Body of pancreas (tissue), 4 donors: ENCODE data around the gene FCHO1.

Experiments used
- POLR2A ChIP-seq, 3 donors: fragments of 450-650 bp; IDR thresholded peaks; one replicate each; pipeline ENCODE4 v1.6.1; 2016; ENCODE audit warnings: antibody characterized with exemption in 3 of 3, mild to moderate bottlenecking in 2 of 3
- TF ChIP-seq, protein P1 (sequence below), 7 experiments: fragments of 450-650 bp in 4 of 7; fragments of 200-600 bp in 3 of 7; sonication (generic) in 3 of 7; IDR thresholded peaks; one replicate each; pipeline ENCODE4 v1.5.1; 2016 to 2019; ENCODE audit warnings: antibody characterized with exemption in 7 of 7

DNA sequence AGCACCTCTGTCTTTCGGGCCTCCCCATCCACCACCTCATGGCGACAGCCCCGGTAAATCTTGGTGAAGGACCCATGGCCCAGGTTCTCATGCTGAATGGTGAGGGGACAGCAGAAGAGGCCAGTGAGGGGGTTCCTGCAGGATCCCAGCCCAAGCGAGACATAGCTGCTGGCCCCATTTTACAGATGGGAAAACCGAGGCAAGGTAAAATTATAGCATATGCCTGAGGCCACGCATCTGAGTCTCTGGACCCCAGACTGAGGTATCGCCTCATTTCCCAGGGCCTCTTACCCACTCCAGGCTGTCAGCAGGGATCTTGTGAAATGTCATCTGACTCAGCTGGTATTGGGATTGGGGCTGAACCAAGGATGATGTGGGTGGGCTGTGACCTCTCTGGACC, 86.7 kb downstream of the FCHO1 start:
- TF ChIP-seq, protein P1, sequence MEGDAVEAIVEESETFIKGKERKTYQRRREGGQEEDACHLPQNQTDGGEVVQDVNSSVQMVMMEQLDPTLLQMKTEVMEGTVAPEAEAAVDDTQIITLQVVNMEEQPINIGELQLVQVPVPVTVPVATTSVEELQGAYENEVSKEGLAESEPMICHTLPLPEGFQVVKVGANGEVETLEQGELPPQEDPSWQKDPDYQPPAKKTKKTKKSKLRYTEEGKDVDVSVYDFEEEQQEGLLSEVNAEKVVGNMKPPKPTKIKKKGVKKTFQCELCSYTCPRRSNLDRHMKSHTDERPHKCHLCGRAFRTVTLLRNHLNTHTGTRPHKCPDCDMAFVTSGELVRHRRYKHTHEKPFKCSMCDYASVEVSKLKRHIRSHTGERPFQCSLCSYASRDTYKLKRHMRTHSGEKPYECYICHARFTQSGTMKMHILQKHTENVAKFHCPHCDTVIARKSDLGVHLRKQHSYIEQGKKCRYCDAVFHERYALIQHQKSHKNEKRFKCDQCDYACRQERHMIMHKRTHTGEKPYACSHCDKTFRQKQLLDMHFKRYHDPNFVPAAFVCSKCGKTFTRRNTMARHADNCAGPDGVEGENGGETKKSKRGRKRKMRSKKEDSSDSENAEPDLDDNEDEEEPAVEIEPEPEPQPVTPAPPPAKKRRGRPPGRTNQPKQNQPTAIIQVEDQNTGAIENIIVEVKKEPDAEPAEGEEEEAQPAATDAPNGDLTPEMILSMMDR (IDR thresholded peaks at IDR 0.05): no peak
- no peak for TF ChIP-seq POLR2A (IDR thresholded peaks at IDR 0.05)
